ENCODE results near the gene NGLY1. TPM values are rescaled to one million over a fixed set of nuclear protein-coding genes. Genes with fewer than 3 reads are reported as not detected.

Gene NGLY1
- total RNA-seq, 1 experiment from 2014 or later: 47.7 TPM

- ChIA-PET CTCF (no interaction called here), POLR2A (ENCODE audit: unreplicated experiment) (interaction anchor here (0.7 kb wide), 1 partner anchor 200 kb away, joined by 3 read pairs; no protein-coding TSS in a partner anchor)
- BruUV-seq (replicated peaks): no TSS peak
- no peak for ATAC-seq
- Histone ChIP-seq H3K36me3 (ENCODE audit: low read depth, low read length) (no peaks in the 10 kb centered on the region), H3K27me3 (ENCODE audit: low read length) (peaks cover 45% of the 10 kb centered on the region), H3K79me2 (ENCODE audit: low read length) (no peaks in the 10 kb centered on the region), H3K9me2 (replicated peaks; ENCODE audit: low read length) (no peaks in the 10 kb centered on the region), H3K27ac (ENCODE audit: low read length) (no peak overlapping the region), H3K9ac (ENCODE audit: low read length) (no peak overlapping the region), H3K4me3 (ENCODE audit: low read length) (no peak overlapping the region), H3K9me3 (ENCODE audit: low read length) (no peaks in the 10 kb centered on the region), H4K20me1 (ENCODE audit: low read length) (no peaks in the 10 kb centered on the region), H3K4me1 (ENCODE audit: insufficient read depth, low read length) (no peaks in the 10 kb centered on the region), H3F3A (ENCODE audit: low read length, unreplicated experiment) (no peaks in the 10 kb centered on the region), H3K4me2 (ENCODE audit: low read length) (no peak overlapping the region), H2AFZ (ENCODE audit: low read length) (no peak overlapping the region)
- TF ChIP-seq EZH2phosphoT487 (IDR thresholded peaks at IDR 0.05; ENCODE audit: borderline replicate concordance, low read length): no peak
- TF ChIP-seq CTCF (conservative IDR thresholded peaks at IDR 0.05; ENCODE audit: low read depth, low read length): no peak
- no peak for TF ChIP-seq EZH2 (IDR thresholded peaks at IDR 0.05; ENCODE audit: low read length, unreplicated experiment)
- intact Hi-C loops (cut with micrococcal nuclease): no loop called here
- DNase-seq: no peak
Measured at GRCh38 chr3:25695731-25696420, 87.4 kb downstream of the NGLY1 start.

- no peaks in the 10 kb centered on the region for H3K9me3 ChIP-seq (ENCODE audit: low read length)
- H3K4me2 ChIP-seq (ENCODE audit: low read length): no peak overlapping the region
- H2AFZ ChIP-seq (ENCODE audit: low read length): no peak overlapping the region
- H3K27me3 ChIP-seq (ENCODE audit: low read length): peaks cover 45% of the 10 kb centered on the region
- no peaks in the 10 kb centered on the region for H3K36me3 ChIP-seq (ENCODE audit: low read depth, low read length)
- no peaks in the 10 kb centered on the region for H3F3A ChIP-seq (ENCODE audit: low read length, unreplicated experiment)
- DNase-seq: no peak
- intact Hi-C loops (cut with micrococcal nuclease): no loop called here
- ATAC-seq: no peak
- TF ChIP-seq EZH2 (IDR thresholded peaks at IDR 0.05; ENCODE audit: low read length, unreplicated experiment): no peak
- no peak for TF ChIP-seq EZH2phosphoT487 (IDR thresholded peaks at IDR 0.05; ENCODE audit: borderline replicate concordance, low read length)
- no peak for TF ChIP-seq CTCF (conservative IDR thresholded peaks at IDR 0.05; ENCODE audit: low read depth, low read length)
- ChIA-PET CTCF (no interaction called here), POLR2A (ENCODE audit: unreplicated experiment) (no interaction called here)
- no peaks in the 10 kb centered on the region for H4K20me1 ChIP-seq (ENCODE audit: low read length)
- no peaks in the 10 kb centered on the region for H3K79me2 ChIP-seq (ENCODE audit: low read length)
- H3K27ac ChIP-seq (ENCODE audit: low read length): no peak overlapping the region
- no peaks in the 10 kb centered on the region for H3K4me1 ChIP-seq (ENCODE audit: insufficient read depth, low read length)
- no peaks in the 10 kb centered on the region for H3K9me2 ChIP-seq (replicated peaks; ENCODE audit: low read length)
- BruUV-seq (replicated peaks): no TSS peak
- no peak overlapping the region for H3K9ac ChIP-seq (ENCODE audit: low read length)
- H3K4me3 ChIP-seq (ENCODE audit: low read length): no peak overlapping the region
Measured at GRCh38 chr3:25693238-25693637, 90.0 kb downstream of the NGLY1 start.

- Histone ChIP-seq H3K4me2 (ENCODE audit: low read length) (no peak overlapping the region), H3K4me3 (ENCODE audit: low read length) (no peak overlapping the region), H3K9ac (ENCODE audit: low read length) (no peak overlapping the region), H3K9me2 (replicated peaks; ENCODE audit: low read length) (no peaks in the 10 kb centered on the region), H3K4me1 (ENCODE audit: insufficient read depth, low read length) (no peaks in the 10 kb centered on the region), H3K27me3 (ENCODE audit: low read length) (peaks cover 41% of the 10 kb centered on the region), H4K20me1 (ENCODE audit: low read length) (no peaks in the 10 kb centered on the region), H3K9me3 (ENCODE audit: low read length) (no peaks in the 10 kb centered on the region), H3K36me3 (ENCODE audit: low read depth, low read length) (no peaks in the 10 kb centered on the region), H3K27ac (ENCODE audit: low read length) (no peak overlapping the region), H2AFZ (ENCODE audit: low read length) (no peak overlapping the region), H3F3A (ENCODE audit: low read length, unreplicated experiment) (no peaks in the 10 kb centered on the region), H3K79me2 (ENCODE audit: low read length) (no peaks in the 10 kb centered on the region)
- DNase-seq (no peak), ATAC-seq (no peak)
- intact Hi-C loops (cut with micrococcal nuclease): no loop called here
- no TSS peak for BruUV-seq (replicated peaks)
- CTCF ChIA-PET: no interaction called here
- TF ChIP-seq EZH2phosphoT487 (IDR thresholded peaks at IDR 0.05; ENCODE audit: borderline replicate concordance, low read length) (no peak), CTCF (conservative IDR thresholded peaks at IDR 0.05; ENCODE audit: low read depth, low read length) (no peak), EZH2 (IDR thresholded peaks at IDR 0.05; ENCODE audit: low read length, unreplicated experiment) (no peak)
- POLR2A ChIA-PET (ENCODE audit: unreplicated experiment): no interaction called here
Measured at GRCh38 chr3:25692341-25692740, 90.9 kb downstream of the NGLY1 start.

All from PC-3 (cell line).